Hematopoietic multipotent progenitor cell treated with erythropoietin and hydrocortisone succinate and interleukin-3 and kit ligand, for 15 days (in vitro differentiated cells): Measurements from ENCODE around the gene DDX23.
A peak's percentile ranks its signal among the peaks of the same experiment; 100 is the strongest.

Experiments
- DNase-seq: peaks from one replicate; pipeline ENCODE4 v3.0.0-alpha.2; 2015; ENCODE audit warnings: low spot score

Gene DDX23

DNA sequence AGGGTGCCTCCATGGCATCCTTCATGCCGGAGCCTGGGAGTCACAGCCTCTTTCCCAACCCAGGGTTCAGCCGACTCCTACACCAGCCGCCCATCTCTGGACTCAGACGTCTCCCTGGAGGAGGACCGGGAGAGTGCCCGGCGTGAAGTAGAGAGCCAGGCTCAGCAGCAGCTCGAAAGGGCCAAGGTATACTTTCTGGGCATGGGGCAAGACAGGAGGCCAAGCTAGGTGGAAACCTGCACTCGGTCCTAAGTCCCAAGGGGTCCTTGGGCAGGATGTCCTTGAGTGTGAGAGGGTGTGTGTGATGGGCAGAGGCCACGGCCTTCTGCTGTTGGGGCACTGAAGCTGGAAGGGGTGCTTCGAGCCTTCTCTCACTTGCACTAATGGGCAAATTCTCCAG is 28.7 kb downstream of the DDX23 start:
- DNase-seq, result no peak

DNA sequence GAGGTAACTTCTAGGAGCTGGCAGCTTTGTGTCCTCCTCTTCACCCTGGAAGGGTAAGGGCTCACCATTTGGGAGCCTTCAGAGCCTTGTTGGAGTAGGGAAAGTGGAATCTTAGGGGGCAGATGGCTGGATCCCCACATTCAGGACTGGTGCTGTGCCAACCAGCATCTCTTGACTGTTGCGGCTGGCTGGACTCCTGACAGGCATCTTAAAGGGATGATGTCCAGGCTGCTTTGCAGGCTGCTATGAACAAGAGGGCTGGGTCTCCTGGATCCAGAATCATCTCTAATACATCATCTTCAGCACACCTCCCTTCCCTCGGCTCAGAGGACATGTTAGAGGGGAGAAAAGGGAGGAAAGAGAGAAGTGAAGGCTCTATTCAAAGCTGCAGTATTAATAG is 29.3 kb downstream of the DDX23 start:
- DNase-seq, result no peak

DNA sequence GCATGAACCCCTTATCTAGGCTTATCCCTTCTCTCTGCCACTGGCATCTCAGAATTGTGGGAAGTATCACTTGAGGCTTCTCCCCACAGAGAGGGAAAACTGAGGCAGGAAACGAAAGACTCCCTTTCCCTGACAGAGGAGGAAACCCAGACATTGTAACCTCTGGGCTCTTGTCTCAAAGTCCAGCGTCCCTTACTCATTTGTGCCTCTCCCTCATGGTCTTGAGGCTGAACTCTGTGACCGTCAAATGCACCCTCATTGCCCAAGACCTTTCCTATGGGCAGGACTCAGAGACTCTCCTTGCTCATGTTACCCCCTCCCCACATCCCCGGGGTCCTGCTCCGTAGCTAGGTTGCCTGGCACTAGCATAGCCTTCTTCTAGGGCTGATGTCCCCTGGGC is 29.8 kb downstream of the DDX23 start:
- DNase-seq, result no peak

DNA sequence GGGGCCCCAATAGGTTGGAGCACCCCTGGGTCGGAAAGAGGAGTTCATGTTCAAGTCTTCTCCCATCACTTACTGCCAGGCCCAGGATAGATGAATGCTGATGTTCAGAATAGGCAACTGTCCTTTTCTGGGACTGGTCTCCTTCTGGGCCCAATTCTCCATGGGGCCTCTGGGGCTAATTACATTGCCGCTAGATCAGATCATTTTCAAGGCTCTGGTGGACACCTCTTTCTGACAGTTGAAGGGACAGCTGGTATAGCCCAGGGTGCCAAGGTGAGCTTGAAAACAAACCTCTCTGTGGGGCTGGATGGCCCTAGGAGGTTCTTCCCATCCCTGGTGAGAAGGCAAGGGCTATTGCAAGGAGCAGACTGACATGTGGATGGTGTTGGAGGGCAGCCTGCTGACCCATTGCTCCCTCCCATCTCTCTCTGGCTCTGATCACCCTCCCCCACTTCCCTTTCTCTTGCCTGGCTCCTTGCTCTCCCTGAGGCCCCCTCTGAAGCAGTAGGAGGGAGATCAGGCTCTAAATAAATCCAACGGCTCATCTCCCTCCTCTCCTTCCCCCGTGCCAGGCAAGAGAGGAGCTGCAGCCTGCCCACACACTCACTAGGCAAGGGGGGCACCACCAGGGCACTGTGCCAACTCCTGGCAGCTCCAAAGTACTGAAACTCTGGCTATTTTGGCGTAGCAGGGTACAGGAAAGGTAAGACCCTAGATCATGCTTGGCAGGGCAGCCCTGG is 31.8 kb downstream of the DDX23 start:
- no peak for DNase-seq

DNA sequence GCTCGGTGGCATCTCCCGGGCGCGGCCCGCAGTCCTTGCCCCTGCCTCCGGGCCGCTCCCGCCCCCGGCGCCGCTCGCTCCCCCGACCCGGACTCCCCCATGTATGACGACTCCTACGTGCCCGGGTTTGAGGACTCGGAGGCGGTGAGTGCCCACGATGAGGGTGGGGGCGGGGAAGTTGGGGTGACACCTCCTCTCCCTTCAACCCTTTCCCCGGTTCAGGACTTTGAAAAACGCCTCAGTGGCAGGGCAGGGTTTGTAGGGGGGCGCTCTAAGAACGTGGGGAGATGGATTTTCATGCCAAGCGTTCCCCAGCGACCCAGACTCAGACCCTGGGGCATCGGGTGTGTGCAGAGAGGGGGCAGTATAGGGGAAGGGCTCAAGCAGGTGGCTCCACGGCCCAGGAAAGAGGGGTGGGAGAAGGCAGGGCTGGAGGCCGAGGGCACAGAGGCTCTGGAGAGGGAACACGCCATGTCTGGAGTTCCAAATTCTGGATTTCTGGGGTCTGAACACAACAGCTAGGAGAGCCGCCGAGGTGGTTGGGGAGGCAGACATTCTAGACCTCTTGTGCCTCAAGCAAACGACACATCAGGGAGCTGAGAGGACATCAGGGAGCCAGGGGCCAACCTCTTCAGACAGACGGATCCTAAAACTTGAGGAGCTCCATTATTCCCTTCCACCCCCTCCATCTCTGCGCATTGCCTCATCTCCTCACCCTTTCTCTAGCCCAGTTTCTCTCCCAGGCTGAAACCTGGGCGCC is 33.0 kb downstream of the DDX23 start:
- DNase-seq, result no peak

DNA sequence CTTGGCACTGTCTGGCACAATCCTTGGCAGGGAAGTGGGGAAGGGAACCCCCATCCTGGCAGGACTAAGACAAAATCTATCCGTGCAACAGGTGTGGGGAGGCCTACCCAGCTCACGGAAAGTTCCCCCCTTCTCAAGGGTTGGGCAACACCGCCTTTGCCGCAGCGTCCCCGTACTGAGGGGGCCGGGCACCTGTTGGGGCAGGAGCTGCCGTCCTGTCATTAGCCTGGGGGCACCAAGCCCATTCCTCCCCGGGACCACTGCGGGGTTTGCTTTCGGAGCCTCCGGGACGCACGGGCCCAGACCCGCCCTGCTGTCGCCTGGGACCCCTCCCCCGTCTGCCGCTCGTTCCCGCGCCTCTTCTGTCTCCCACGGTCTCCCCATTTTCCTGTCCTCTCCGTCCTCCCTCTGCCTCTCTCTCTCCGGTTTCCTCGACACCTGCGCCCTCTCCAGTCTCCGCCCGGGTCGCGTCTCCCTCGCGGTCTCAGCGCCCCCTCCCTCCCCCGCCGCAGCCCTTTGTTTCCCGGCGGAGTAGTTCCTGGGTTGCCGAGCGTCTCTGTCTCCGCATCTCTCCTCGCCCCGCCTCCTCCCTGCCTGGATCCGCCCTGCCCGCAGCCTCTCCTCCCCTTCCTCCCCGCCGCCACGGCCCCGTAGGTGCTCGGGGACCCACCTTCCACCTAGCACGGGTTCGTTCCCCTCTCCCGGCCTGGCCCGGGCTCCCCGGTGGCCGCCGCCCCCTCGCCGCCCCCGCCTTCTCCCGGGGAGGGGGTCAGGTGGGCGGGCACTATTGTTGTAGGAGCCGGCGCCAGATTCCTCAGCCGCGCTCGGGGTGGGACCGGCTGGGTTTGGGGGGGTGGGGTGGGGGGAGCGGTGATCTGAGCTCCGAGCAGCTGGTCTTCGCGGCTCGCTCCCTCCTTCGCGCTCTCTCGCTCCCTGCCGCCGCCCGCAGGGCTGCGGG is 33.8 kb downstream of the DDX23 start, which contains the start of gene CACNB3:
CACNB3 (plus strand) TSS at position 624 of the 958 bp plus-strand sequence. CDS start 434 bp downstream, outside the sequence.
- peak; percentile 13 for DNase-seq

DNA sequence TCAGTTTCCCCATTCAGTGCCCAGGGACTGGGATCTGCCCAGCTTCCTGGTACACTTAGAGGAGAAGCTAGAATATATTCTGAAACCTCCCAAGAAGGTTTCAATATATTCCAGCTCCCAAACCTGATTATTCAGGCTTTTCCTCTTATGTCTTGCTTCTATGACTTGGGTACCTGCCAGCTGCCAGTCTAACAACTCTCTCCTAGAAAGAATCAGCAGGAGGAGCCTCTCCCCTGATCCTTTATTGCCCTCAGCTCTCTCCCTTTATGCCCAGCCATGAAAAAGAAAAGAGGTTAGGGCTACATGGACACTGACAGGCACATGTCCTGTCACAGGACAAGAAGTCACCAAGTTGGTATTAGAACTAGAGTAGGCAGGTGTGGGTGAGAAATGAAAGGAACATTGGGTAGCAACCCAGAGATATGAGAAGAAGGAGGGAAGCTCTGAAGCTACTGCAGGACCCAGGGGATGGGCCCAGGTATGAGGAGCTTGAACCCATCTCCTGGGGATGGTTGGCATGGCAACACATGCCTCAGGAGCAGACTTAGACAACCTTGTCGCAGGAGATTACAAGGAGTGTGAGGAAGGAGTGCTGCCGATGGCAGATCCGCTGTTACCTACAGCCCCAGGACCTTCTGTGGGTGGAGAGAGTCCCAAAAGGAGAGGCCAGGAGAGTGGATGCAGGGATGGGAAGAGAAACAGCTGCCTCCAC is 35.7 kb downstream of the DDX23 start:
- DNase-seq, result no peak

DNA sequence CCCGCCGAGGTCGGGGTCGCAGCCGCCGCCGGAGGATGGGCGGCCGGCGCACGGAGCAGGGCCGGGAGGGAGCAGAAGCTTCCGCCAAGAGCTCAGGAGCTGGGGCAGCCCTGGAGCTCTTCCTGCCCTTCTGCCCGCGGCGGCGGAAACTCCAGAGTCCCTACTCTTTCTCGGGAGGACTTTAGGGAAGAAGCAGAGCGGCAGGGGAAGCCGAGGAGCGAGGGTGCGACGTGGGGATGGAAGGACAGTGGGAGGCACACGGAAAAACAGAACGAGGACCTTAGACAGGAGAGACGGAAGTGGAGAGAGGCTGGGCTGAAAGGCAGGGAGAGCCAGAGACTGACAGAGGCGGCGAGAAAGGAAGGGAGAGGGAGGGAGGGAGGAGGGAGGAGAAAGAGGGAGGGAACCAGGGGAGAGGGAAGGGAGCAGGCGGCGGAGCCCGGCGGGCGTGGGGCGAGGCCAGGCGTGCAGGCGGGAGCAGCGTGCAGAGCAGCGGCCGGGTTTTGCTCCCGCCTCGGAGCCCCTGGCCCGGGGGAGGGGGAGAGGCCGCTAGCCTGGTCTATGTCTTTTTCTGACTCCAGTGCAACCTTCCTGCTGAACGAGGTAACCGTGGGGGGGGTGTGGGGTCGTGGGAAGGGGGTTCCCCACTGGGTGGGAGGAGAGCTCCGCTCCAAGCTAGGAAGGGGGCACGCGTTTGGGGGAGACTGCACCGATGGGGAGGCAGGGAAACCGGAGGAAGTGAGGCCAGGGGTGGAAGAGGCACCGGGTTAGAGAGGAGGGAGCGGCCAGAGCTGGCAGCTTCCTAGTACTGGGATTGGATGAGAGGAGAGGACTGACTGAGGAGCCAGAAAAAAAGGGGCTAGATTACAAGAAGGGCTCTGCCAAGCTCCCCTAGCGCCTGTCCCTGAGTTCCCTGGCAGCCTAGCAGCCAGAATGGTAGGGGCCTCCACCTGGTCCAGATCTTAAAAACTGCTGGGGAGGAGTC is 36.5 kb downstream of the DDX23 start:
- DNase-seq, result peak; percentile 18

DNA sequence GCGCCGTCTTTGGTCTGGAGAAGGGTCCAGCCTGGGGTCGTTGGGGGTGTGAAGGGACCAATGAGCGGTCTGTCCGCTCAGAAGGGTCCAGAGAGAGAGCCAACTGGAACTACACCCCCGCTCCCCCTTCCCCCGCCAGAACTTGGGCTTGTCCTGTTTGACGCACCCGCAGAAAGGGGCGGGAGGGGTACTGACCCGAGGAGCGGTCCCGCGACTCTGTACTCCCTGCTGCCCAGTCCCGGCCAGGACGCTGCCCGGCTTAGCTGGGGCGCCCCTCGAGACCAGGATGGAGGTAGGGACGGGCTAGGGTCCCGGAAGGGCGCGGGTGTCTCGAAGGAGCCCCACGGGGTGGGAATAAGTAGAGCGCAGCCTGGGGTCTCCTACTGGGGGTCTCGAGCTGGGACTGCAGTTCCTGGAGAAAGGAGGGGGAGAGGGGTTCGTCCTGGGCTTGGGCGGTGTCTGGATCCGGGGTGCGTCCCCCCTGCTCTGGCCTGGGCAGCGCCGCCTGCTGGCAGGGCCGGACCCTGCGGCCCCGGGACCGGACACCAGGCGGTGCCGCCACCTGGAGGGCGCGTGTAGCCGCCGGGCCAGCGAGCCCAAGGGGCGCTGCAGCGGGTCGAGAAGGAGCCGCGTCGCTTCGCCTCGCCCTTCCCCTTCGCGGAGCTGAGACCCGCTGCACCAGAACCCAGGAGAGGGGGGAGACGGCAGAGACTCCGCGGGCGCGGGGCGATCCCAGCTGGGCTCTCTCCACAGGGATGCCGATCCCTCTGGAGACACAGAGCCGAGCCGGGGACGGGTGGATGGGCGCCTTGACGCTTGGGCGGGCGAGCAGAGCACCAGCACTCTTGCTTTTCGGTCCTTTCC is 37.5 kb downstream of the DDX23 start:
- peak; percentile 69 for DNase-seq

DNA sequence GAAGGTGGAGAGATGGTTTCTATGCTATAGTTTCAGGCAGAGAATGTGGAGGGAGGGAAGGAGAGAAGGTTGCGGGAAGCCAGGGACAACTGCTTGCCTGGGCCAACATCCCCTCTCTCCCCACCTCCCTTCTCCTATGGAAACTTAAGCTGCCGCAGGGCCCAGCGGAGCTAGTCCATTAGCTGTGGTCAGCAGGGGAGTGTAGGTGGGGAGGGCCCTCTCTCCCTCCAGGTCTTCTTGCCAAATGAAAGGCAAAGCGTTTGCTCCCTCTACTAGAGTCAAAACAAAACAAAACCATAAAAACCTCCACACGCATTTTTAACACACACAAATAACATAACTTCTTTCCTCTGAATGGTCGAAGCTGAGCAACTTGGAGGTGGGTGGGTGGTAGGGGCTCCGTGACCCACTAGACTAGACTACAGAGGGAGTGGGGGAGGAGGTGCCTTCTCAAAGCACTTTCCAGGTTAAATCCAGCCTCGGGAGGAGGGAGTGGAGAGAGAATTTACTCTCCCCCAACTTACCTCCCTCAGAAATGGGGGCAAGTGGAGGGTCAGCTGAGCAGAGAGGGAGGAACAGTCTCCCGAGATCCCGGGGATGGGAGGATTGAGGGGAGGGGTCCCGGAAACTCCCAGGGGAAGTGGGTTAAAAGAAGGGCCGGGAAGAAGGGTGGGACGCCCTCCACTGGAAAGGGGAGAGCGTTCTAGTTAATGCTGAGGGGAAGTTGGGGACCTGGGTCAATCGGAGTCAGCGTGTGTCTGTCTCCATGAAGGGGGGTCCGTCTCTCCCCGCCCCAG is 38.3 kb downstream of the DDX23 start:
- no peak for DNase-seq

DNA sequence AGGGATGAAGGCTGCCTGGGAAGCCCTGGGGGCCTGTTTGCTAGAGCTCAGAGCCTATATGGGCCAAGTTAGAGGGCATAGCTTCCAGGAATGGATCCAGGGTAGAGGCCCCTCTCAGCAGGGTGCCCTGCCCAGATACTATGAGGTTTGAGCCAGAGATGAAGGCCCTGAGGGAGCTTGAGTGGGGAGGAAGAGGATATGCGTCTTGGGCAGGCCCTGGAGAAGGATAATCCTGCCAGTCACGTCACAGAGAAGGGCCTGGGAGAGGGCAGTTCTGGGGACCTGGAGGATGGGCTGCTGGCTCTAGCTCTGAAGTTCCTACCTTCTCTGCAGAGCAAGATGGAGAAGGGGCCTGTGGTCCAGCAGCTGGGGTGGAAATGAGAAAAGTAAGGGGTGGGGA is 39.6 kb downstream of the DDX23 start:
- DNase-seq, result no peak

DNA sequence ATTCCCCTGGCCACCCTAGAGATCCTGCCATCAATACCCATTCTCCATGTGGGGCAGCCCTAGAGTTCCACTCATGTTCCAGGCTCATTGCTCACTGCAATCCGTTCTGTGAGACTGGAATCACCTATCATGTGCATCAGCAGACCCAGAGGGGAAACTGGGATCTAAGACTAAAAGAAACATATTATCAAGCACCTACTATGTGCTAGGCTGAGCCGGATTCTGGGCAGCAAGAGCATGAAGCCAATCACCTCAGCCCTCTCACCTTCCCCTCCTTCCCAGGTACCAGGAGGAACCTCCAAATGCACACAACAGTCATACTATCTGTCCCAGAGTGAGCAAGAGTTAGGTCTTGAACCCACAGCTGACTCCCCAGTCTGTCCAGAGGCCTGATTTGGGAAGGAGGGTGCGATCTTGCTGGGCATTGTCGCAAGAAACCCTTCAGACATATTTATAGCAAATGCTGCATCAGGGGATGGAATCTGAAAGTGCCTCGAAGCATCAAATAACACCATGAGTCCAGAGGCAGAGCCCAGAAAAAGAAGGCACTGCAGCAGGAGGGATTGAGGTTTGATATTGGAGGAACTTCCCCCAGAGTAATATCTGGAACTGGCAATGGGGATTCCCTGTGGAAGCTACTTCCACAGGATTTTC is 40.4 kb downstream of the DDX23 start:
- no peak for DNase-seq

DNA sequence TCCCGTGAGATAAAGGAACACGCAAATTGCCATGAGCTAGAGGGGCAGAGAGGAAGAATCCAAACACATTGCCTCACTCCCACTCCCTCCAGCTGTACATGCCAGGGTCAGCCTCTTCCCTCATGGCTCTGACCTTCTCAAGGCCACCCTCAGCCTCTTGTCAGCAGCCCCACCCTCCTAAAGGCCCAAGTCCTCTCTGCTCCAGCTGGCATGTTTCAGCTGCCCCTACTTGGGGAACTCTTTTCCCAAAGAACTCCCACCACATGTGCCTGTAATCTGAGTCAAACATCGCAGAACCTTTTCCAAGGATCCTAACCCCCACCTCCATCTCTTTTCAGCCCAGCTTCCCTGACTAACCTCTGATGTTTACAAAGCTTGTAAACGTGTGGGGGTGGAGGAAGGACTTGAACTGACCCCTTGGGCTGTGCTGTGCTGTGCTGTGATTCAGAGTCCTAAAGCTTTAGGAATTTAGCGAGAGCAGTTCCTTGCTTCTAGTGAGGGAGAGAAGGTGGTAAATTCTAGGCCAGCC is 41.0 kb downstream of the DDX23 start:
- no peak for DNase-seq

DNA sequence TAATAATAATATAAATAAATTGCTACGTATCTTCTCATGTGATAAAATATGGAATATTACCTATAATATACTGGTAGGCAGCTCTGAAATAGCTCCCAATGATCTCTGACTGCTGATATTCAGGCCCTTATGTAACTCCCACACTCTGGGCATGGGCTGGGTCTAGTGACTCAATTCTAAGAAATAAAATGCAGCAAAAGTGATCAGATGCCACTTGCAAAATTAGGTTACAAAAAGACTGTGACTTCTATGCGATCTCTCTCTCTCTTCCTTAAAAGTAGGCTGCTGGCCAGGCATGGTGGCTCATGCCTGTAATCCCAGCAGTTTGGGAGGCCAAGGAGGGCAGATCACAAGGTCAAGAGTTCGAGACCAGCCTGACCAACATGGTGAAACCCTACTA is 44.0 kb downstream of the DDX23 start:
- DNase-seq, result no peak

DNA sequence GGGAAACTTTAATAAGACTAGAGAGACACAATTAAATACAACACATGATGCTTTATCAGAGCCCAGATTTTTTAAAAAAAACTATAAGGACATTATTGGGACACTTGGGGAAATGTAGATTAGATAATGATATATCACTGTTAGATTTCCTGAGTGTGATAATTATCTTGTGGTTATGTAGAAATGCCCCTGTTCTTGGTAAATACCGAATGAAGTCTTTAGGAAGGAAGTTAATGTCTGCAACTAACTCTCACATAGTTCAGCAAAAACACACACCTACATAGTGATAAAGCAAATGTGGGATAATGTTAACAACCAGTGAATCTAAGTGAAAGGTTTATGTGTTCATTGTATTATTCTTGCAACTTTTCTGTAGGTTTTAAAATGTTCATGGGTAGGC is 48.3 kb downstream of the DDX23 start:
- no peak for DNase-seq

DNA sequence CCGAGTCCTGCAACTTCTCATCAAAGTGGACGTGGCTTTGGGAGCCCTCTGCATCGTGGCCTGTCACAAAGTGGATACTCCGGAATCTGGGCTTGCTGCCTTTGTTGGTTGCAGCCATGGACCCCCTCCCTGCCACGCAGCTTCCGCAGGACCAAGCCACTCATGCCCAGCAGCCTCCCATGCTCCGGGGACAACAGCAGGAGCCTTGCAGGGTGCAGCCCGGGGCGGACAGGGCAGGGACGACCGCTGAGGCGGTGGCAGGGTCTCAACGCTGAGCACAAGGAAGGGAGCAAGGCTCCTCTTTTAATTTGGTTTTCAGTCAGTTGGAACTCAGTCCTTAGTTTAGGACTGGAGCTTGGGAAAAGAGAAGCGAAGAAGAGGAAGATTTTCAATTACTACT is 51.0 kb downstream of the DDX23 start:
- DNase-seq, result no peak

DNA sequence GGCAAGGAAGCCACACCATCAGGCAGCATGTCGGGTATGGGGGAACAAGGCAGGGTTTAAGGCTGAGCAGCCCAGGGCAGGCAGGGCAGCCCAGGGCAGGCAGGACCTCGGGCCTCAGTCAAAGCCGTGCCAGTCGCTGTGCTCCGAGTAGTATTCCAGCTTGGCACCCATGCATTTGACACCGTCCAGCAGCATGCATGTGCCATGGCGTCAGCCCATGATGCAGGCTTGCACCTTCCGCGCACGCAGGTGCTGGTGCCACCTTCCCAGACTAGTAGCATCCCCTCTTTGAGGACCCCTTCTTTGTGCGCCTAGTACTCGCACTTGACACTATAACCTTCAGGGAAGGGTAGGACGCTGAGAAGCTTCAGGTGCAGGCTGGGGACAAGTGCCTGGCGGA is 51.5 kb downstream of the DDX23 start:
- no peak for DNase-seq

DNA sequence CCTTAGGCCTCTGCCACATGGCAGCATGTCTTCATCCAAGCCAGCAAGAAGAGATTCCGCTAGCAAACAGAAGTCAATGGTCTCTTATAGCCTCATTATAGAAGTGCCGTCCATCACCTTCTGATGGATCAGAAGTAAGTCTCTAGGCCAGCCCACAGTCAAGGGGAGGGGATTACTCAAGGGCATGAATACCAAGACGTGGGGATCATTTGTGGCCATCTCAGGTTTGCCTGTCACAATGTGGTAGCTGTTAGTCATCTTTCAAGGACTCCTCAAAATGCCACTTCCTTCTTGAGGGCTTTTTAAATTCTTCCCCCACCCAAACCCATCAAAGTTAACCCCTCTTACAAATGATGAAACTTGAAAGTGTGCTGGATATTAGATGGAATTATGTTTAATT is 55.0 kb downstream of the DDX23 start:
- no peak for DNase-seq
